Superior temporal gyrus (tissue), 1 donor: ENCODE results near the gene PHACTR1.

Experiments used
- DNase-seq: peaks from one replicate; pipeline ENCODE4 v3.0.0-alpha.2; 2016; ENCODE audit errors: extremely low spot score

PHACTR1 gene

GRCh38 chr6:13261464-13261994, 545.0 kb downstream of the PHACTR1 start:
- no peak for DNase-seq

DNA sequence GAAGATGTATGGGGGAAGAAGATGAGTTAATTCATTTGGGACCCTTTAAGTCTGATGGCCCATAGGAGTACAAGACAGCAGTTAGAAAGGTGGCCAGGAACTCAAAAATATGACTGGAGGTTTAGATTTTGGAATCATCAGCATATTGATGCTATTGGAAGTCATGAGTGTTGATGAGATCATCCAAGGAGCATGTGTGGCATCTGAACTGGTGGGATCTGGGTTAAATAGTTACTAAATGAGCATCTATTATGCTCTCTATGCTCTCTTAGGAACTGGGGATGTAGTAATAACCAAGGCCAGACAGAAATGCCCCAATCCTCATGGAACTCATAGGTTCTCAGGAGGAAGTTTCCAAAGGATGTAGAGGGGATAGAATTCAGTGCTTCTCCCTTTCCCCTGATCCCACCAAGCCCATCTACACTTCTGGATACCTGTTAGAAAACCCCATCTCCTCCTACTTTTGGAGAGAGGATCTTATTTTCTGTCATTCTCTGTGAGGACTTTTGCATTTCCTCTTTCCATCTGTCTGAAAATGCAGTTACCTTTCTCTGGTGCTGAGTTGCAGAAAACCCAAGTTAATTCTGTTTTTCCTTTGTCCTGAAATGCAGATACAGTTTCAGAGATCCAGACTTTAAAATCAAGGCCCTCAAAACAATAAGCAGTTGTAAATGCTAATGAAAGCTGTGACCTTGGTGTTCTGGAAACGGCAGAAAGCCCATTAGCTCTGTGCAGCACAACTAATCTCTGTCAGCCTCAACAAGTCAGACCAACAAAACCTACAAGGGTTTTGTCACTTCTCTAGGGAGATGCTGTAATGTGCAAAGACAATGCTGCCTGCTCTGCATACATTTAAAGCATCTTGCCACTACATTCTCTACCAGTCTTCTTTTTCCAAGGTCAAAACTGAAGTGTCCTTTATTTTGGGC, 546.0 kb downstream of the PHACTR1 start:
- no peak for DNase-seq

DNA sequence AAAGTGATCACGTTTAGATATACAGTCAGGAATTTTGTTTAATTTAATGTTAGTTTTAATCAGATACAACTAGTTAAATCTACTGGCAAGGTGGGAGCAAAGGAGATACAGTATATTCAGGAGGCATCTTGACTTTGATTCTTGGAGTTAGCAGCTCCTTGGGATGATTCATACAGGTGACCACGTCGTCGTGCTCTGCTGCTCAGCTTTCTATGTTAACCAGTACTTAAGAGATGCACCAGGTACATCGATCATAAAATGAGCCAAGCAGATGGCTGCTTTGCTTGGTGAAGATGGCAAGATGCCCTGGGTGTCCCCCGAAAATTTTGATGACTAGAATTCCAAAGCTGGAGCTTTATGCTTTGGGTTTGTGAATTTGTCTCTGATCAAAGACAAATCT, 547.1 kb downstream of the PHACTR1 start:
- DNase-seq, result no peak

GRCh38 chr6:13267142-13267651, 550.6 kb downstream of the PHACTR1 start:
- DNase-seq, result no peak

- DNase-seq, result no peak
Observed at GRCh38 chr6:13268913-13269518, 552.4 kb downstream of the PHACTR1 start.

- no peak for DNase-seq
Observed at GRCh38 chr6:13272131-13273046, 555.8 kb downstream of the PHACTR1 start.

- DNase-seq, result peak; percentile 67
Observed at GRCh38 chr6:13273202-13273930, 556.8 kb downstream of the PHACTR1 start.

- no peak for DNase-seq
Observed at GRCh38 chr6:13273931-13274706, 557.6 kb downstream of the PHACTR1 start.

- no peak for DNase-seq
Observed at GRCh38 chr6:13274707-13275434, 558.3 kb downstream of the PHACTR1 start.

- DNase-seq, result no peak
Observed at GRCh38 chr6:13275435-13275989, 558.9 kb downstream of the PHACTR1 start.

DNA sequence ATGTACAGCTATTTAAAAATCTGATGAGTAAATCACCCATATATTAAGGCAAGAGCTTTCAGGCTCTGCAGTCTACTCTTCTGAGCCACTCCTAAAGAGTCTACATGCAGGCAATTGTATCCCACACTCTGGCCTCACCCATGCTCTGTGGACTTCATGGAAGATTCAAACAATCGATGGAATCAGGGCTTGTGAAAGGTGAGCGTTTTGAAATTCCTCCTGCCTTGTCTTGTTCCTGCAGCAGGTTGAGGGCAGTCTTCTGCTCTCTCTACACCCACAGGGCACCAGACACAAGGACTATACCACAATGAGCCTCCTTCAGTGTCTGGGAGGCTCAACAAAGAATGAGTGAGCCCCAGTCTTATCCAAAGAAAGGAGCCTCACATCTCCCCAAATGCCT, 560.7 kb downstream of the PHACTR1 start:
- no peak for DNase-seq

DNA sequence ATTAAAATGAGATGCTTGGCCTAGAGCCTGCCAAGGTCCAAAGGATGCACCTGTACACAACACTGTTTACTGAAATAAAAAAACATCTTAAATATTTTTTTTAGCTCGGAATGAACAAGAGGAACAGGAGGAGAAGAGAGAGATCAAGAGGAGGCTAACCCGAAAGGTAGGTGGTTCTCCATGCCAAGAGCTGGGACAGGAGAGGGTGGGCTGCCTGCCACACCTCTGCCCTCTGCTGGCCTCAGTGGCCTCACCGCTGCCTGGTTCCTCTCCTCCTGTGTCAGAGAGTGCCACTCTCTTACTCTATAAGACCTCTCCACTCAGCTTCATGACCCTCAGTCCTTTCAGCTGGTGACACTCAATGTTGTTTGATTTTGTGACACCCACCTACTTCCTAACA, 561.6 kb downstream of the PHACTR1 start:
- no peak for DNase-seq

GRCh38 chr6:13278991-13279390, 562.4 kb downstream of the PHACTR1 start:
- no peak for DNase-seq

DNA sequence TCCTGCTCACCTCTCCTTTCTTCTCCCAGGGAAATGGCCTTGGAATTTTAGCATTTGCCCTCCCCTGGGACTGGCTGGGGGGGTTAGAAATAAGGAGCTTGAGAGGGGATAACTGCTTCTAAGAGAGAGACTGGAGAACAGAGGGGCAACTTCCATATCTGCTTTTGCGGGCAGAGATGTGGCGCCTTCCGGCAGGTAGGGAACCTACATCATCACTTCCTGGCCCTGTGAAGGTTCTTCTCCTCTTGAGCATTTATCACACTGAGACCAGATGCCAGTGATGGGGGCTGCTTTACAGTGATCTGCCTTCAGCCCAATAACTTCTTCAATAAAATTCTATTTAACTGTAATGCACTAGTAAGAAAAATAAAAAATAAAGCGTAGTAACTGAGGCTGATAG, 563.7 kb downstream of the PHACTR1 start:
- DNase-seq, result no peak

- DNase-seq, result no peak
Observed at GRCh38 chr6:13281686-13282085, 565.1 kb downstream of the PHACTR1 start.

GRCh38 chr6:13282393-13283069, 566.0 kb downstream of the PHACTR1 start:
- no peak for DNase-seq

DNA sequence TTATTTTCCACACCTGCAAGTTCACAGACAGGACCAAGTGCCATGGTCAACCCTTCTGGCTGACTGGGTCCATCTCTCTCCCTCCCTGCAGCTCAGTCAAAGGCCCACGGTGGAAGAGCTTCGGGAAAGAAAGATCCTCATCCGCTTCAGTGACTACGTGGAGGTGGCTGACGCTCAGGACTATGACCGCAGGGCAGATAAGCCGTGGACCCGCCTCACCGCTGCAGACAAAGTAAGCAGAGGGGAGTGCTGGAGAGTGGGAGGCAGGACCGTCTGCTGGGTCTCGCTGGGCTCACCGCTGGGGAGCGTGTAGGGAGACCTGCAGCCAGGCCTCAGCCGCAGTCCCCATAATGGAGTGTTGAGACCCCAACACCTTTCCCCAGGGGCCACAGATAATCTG, 566.8 kb downstream of the PHACTR1 start:
- DNase-seq, result no peak

- no peak for DNase-seq
Observed at GRCh38 chr6:13284646-13285045, 568.1 kb downstream of the PHACTR1 start.

GRCh38 chr6:13285705-13286104, 569.1 kb downstream of the PHACTR1 start:
- no peak for DNase-seq
